IPS DF 4.7 (cell line): ENCODE data around the gene SNED1.
"Not testable (repeated sequence)": the region's sequence is repeated elsewhere in the genome, so short reads cannot be mapped to it uniquely, and the experiment has no call there.

ENCODE experiments used
- DNase-seq: peaks from one replicate; pipeline ENCODE4 v3.0.0-alpha.2; 2013; ENCODE audit warnings: low spot score; ENCODE audit errors: extremely low read depth

Gene SNED1

GRCh38 chr2:240972636-240973521 lies 25.5 kb upstream of the SNED1 start:
- no peak for DNase-seq

GRCh38 chr2:240974771-240975572 lies 23.4 kb upstream of the SNED1 start:
- no peak for DNase-seq

GRCh38 chr2:240975903-240976302 lies 22.5 kb upstream of the SNED1 start:
- DNase-seq = not testable (repeated sequence)

- DNase-seq = no peak
These were observed 17.1 kb upstream of the SNED1 start for GRCh38 chr2:240981280-240981679.

GRCh38 chr2:240981871-240982800 lies 16.3 kb upstream of the SNED1 start:
- no peak for DNase-seq

GRCh38 chr2:240982821-240983281 lies 15.6 kb upstream of the SNED1 start:
- DNase-seq = no peak

- DNase-seq = peak; percentile 53
These were observed 14.9 kb upstream of the SNED1 start for GRCh38 chr2:240983361-240983995.

GRCh38 chr2:240983996-240984498 lies 14.4 kb upstream of the SNED1 start:
- no peak for DNase-seq

- DNase-seq = no peak
These were observed 12.3 kb upstream of the SNED1 start for GRCh38 chr2:240985881-240986786.

GRCh38 chr2:240986787-240987411 lies 11.5 kb upstream of the SNED1 start:
- DNase-seq = no peak

GRCh38 chr2:240987588-240987987 lies 10.8 kb upstream of the SNED1 start:
- DNase-seq = no peak

- no peak for DNase-seq
These were observed 10.3 kb upstream of the SNED1 start for GRCh38 chr2:240988146-240988545.

- DNase-seq = no peak
These were observed 9.7 kb upstream of the SNED1 start for GRCh38 chr2:240988571-240989271.

GRCh38 chr2:240989451-240990265 lies 8.8 kb upstream of the SNED1 start:
- no peak for DNase-seq

GRCh38 chr2:240990266-240990529 lies 8.2 kb upstream of the SNED1 start:
- no peak for DNase-seq

- no peak for DNase-seq
These were observed 7.6 kb upstream of the SNED1 start for GRCh38 chr2:240990726-240991377.
